OCI-LY1 (cell line): ENCODE data around the gene INAVA.

Experiments
- H2AFZ ChIP-seq: fragments of 200-600 bp; sonication (generic), shearing (Covaris generic); 2 replicates; pipeline ENCODE4 v1.6.0; 2014; ENCODE audit warnings: antibody characterized with exemption, mild to moderate bottlenecking, low read length
- H3F3A ChIP-seq: fragments of 200-600 bp; sonication (generic), shearing (Covaris generic); 2 replicates; pipeline ENCODE4 v1.6.0; 2014; ENCODE audit warnings: mild to moderate bottlenecking, antibody characterized with exemption, low read length, moderate library complexity; ENCODE audit not compliant: insufficient read depth
- H3K27ac ChIP-seq: fragments of 200-600 bp; sonication (generic); 2 replicates; pipeline ENCODE4 v1.5.1; 2014; ENCODE audit warnings: low read length, mixed run types, mild to moderate bottlenecking, low read depth; ENCODE audit not compliant: poor library complexity, severe bottlenecking
- H3K27me3 ChIP-seq: fragments of 200-600 bp; sonication (generic); 2 replicates; pipeline ENCODE4 v1.6.0; 2014; ENCODE audit warnings: antibody characterized with exemption, mild to moderate bottlenecking, low read length, moderate library complexity; ENCODE audit not compliant: insufficient read depth
- H3K36me3 ChIP-seq: fragments of 200-600 bp; sonication (generic); 2 replicates; pipeline ENCODE4 v1.6.1; 2014; ENCODE audit warnings: mild to moderate bottlenecking, antibody characterized with exemption, low read length, moderate library complexity, mixed read lengths; ENCODE audit not compliant: insufficient read depth
- H3K4me1 ChIP-seq: fragments of 200-600 bp; sonication (generic); 2 replicates; pipeline ENCODE4 v1.5.1; 2014; ENCODE audit warnings: mild to moderate bottlenecking, low read length, moderate library complexity; ENCODE audit not compliant: insufficient read depth, severe bottlenecking
- H3K4me2 ChIP-seq: fragments of 200-600 bp; sonication (generic), shearing (Covaris generic); 2 replicates; pipeline ENCODE4 v1.6.1; 2014; ENCODE audit warnings: low read length
- H3K4me3 ChIP-seq: fragments of 200-600 bp; sonication (generic); 2 replicates; pipeline ENCODE4 v1.5.1; 2014; ENCODE audit warnings: low read length, low read depth, mild to moderate bottlenecking, mixed read lengths; ENCODE audit not compliant: poor library complexity, severe bottlenecking
- H3K79me2 ChIP-seq: fragments of 200-600 bp; shearing (Covaris generic); 2 replicates; pipeline ENCODE4 v1.6.1; 2016; ENCODE audit warnings: mixed run types, low read length, mixed read lengths; ENCODE audit not compliant: insufficient read depth
- H3K9ac ChIP-seq: fragments of 200-600 bp; sonication (generic), shearing (Covaris generic); 2 replicates; pipeline ENCODE4 v1.6.1; 2014; ENCODE audit warnings: mild to moderate bottlenecking, low read length, mixed read lengths
- H3K9me2 ChIP-seq: fragments of 200-600 bp; sonication (generic), shearing (Covaris generic); 2 replicates; pipeline ENCODE4 v1.6.1; 2014; ENCODE audit warnings: low read depth, mild to moderate bottlenecking, low read length, mixed read lengths
- H3K9me3 ChIP-seq: fragments of 200-600 bp; shearing (Covaris generic); 2 replicates; pipeline ENCODE4 v1.6.1; 2014; ENCODE audit warnings: low read length, mixed read lengths
- H4K20me1 ChIP-seq: fragments of 200-600 bp; sonication (generic), shearing (Covaris generic); 2 replicates; pipeline ENCODE4 v1.6.0; 2016; ENCODE audit warnings: mild to moderate bottlenecking, low read length; ENCODE audit not compliant: insufficient read depth
- EZH2 ChIP-seq: fragments of 200-600 bp; sonication (generic), shearing (Covaris generic); IDR thresholded peaks from 2 replicates; pipeline ENCODE4 v1.8.0; 2017; ENCODE audit warnings: borderline replicate concordance, mixed run types, mild to moderate bottlenecking, antibody characterized with exemption, low read length, moderate library complexity, mixed read lengths
- TF ChIP-seq, protein P1 (sequence below): fragments of 200-600 bp; sonication (generic), shearing (Covaris generic); IDR thresholded peaks from 2 replicates; pipeline ENCODE4 v1.5.1; 2017; ENCODE audit warnings: mild to moderate bottlenecking, antibody characterized with exemption, low read length, moderate library complexity, mixed read lengths

INAVA gene

DNA sequence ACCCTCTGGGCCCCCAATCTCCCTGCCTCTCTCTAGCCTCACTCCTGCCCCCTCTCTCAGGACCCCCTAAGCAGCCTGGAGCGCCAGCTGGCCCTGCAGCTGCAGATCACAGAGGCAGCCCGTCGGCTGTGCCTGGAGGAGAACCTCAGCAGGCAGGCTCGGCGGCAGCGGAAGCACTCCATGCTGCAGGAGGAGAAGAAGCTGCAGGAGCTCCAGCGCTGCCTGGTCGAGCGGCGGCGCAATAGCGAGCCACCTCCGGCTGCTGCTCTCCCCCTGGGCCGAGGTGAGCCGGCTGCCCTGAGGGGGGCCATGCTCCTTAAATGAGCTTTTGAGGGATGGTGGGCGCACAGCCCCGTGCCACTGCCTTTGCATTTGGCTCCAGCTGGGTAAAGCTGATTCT lies 6.2 kb downstream of the INAVA start:
- no peak overlapping the region for H2AFZ ChIP-seq
- no peak overlapping the region for H3K4me2 ChIP-seq
- no peaks in the 10 kb centered on the region for H3F3A ChIP-seq
- H3K4me3 ChIP-seq, result no peak overlapping the region
- TF ChIP-seq, protein P1, sequence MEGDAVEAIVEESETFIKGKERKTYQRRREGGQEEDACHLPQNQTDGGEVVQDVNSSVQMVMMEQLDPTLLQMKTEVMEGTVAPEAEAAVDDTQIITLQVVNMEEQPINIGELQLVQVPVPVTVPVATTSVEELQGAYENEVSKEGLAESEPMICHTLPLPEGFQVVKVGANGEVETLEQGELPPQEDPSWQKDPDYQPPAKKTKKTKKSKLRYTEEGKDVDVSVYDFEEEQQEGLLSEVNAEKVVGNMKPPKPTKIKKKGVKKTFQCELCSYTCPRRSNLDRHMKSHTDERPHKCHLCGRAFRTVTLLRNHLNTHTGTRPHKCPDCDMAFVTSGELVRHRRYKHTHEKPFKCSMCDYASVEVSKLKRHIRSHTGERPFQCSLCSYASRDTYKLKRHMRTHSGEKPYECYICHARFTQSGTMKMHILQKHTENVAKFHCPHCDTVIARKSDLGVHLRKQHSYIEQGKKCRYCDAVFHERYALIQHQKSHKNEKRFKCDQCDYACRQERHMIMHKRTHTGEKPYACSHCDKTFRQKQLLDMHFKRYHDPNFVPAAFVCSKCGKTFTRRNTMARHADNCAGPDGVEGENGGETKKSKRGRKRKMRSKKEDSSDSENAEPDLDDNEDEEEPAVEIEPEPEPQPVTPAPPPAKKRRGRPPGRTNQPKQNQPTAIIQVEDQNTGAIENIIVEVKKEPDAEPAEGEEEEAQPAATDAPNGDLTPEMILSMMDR, result no peak
- TF ChIP-seq EZH2, result no peak
- H4K20me1 ChIP-seq, result no peaks in the 10 kb centered on the region
- H3K9me3 ChIP-seq, result no peaks in the 10 kb centered on the region
- no peaks in the 10 kb centered on the region; the same call in 1 of the 2 replicates for H3K27me3 ChIP-seq
- H3K9ac ChIP-seq, result no peak overlapping the region
- no peaks in the 10 kb centered on the region for H3K36me3 ChIP-seq
- no peaks in the 10 kb centered on the region for H3K79me2 ChIP-seq
- H3K27ac ChIP-seq, result no peak overlapping the region
- H3K4me1 ChIP-seq, result no peaks in the 10 kb centered on the region
- no peaks in the 10 kb centered on the region for H3K9me2 ChIP-seq

DNA sequence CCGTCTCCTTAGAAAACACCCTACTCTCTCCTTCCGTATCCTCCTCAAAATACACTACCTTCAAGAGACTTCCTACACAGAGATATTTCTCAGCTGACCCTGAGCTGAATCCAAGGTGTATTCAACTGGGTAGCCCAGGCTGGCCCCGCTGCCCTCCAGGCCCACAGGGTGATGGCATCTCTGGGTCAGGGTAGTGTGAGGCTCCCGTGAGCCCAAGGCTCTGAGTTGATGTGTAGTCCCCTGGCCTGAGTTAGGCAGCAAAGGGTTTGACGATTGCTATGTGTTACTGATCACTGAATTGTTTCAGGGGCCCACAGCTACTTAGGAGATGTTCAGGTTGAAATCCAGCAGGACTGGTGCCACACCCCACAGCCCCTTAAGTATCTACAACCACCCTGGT lies 6.7 kb downstream of the INAVA start:
- Histone ChIP-seq H3K9me2 (no peaks in the 10 kb centered on the region), H3K9ac (no peak overlapping the region), H3K9me3 (no peaks in the 10 kb centered on the region), H3F3A (no peaks in the 10 kb centered on the region), H3K79me2 (no peaks in the 10 kb centered on the region), H3K4me1 (no peaks in the 10 kb centered on the region), H3K4me3 (no peak overlapping the region), H4K20me1 (no peaks in the 10 kb centered on the region), H2AFZ (no peak overlapping the region), H3K27ac (no peak overlapping the region), H3K27me3 (no peaks in the 10 kb centered on the region; the same call in 1 of the 2 replicates), H3K36me3 (no peaks in the 10 kb centered on the region), H3K4me2 (no peak overlapping the region)
- TF ChIP-seq, protein P1, result no peak
- TF ChIP-seq EZH2, result no peak

DNA sequence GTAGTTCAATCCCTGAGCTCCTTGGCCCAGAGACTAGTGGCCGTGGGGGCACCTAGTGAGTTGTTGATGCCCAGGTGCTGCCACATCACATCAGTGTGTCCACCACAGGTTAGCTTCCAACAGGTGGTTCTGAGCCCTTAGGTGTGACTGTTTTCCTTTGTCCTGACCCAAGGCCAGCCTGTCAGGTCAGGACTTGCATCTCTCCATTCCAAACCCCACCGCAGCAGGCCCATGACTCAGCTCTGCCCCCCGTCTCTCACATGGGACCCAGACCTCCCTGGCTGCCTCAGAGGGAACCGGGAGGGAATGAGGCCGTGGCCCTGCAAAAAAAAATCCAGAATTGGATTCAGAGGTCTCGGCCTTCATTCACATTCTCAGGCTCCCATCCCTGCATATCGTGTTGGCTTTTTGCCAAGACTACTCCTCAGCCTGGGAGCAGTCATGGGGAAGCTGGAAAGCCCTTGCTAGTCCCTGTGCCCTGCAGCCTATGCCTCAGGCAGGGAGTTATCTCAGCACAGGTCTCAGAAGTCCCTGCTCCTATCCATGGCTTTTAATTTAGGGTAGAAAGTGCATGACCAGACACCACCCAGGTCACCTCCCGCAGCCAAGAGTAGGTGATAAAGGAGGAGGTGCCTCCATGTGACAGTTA lies 7.2 kb downstream of the INAVA start:
- no peak overlapping the region for H3K4me3 ChIP-seq
- H3F3A ChIP-seq, result no peaks in the 10 kb centered on the region
- TF ChIP-seq, protein P1, result no peak
- no peak for TF ChIP-seq EZH2
- no peaks in the 10 kb centered on the region for H3K9me3 ChIP-seq
- no peaks in the 10 kb centered on the region for H3K4me1 ChIP-seq
- no peaks in the 10 kb centered on the region; the same call in 1 of the 2 replicates for H3K27me3 ChIP-seq
- no peaks in the 10 kb centered on the region for H4K20me1 ChIP-seq
- no peak overlapping the region for H3K9ac ChIP-seq
- H3K27ac ChIP-seq, result no peak overlapping the region
- no peaks in the 10 kb centered on the region for H3K9me2 ChIP-seq
- H3K4me2 ChIP-seq, result no peak overlapping the region
- H2AFZ ChIP-seq, result no peak overlapping the region
- no peaks in the 10 kb centered on the region for H3K36me3 ChIP-seq
- no peaks in the 10 kb centered on the region for H3K79me2 ChIP-seq
